NCI-H1436 treated with DMSO at 0.1 percent for 48 hours (cell line): Measurements from ENCODE around the gene LRRC59.

Experiments
- DNase-seq: peaks from one replicate; lab custom pipeline; 2025; lab: John Stamatoyannopoulos, UW

LRRC59 gene

GRCh38 chr17:50386510-50386909 is 10.8 kb downstream of the LRRC59 start:
- DNase-seq, result no peak

DNA sequence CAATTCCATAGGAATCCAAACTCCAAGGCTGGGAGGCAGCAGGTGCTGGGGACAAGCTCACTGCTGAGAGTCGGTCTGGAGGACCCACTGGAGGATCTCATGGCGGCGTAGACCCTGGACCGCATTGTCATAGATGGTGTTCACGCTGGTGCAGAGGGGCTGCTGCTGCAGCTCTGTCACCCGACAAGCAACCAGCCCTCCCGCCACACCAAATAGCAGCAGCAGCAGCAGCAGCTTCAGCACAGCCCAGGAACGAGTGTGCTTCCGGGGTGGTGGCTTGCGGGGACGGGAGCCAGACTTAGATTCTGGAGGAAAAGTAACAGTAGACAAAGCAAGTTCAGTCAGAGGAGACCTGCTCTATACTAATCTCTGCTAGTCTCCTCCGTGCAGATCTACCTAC is 14.4 kb downstream of the LRRC59 start:
- no peak for DNase-seq

- DNase-seq, result no peak
Measured at GRCh38 chr17:50381920-50382319, 15.4 kb downstream of the LRRC59 start.

DNA sequence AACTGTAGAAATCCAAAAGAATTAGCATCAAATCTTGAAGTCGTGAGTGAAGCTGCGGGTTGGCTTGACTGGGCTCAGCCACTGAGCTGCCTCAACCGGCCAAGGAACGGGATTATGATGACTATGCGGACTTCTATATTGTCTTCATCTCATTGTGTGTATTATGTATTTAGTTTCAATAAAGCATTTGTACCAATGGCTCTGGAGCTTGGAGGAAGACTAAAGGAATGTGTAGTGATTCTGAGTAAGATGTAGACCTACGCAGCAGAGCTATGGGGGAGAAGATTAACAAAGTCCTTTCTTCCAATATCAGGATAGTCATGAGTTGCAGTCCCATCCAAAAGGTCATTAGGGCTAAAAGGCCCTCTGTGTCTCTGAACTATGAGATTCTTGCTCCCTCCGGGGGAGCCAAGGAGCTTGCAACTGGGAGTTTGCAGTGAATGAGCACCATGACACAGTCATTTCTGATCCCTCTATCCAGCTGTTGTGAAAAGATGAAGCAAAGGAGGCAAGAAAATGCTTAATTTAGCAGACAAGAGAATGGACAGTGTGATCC is 16.0 kb downstream of the LRRC59 start:
- no peak for DNase-seq

GRCh38 chr17:50380369-50381259 is 16.7 kb downstream of the LRRC59 start:
- no peak for DNase-seq

DNA sequence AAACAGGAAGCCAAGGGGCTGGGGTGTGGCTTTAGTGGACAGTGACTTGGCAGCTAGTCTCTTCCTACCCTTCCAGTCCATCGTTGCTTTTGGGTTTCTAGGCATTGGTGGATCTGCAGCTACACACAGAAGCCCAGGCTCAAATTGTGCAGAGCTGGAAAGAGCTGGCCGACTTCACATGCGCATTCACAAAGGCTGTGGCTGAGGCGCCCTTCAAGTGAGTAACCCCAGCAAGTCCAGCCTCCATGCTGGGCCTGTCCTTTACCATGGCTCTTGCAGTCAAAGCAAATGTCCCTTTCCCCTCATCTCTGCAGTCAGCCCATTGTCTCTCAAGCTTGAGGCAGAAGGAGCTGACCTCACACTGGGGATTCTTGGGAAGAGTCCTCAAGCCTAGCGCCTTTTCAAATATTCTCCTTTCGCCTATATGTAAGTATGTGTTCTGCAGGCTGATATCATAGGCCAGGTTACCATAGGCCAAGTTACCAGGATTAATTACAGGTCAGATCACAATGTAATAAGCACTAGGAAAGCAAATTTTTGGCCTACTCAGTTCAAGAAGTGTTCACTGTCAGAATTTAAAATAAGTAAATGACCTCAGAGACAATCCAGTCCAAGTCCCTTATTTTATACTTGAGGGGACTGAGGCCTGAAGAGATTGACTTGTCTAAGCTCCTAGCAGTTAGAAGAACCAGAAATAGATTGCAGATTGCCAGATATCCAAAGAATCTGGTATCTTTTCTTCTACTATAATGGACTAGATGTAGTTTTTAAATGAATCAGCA is 17.8 kb downstream of the LRRC59 start:
- no peak for DNase-seq

- no peak for DNase-seq
Measured at GRCh38 chr17:50375858-50376538, 21.3 kb downstream of the LRRC59 start.

GRCh38 chr17:50373705-50374104 is 23.6 kb downstream of the LRRC59 start:
- no peak for DNase-seq

- DNase-seq, result peak; percentile 86
Measured at GRCh38 chr17:50372758-50373556, 24.4 kb downstream of the LRRC59 start, which contains the start of the genes EME1 and MRPL27. Gene EME1, plus strand, starts transcription at chr17:50373229. Its CDS starts 1,980 bp downstream, at chr17:50375209. Gene MRPL27, minus strand, starts transcription at chr17:50373184. Its CDS starts 14 bp downstream, at chr17:50373170.

GRCh38 chr17:50372222-50372757 is 25.0 kb downstream of the LRRC59 start:
- DNase-seq, result no peak

GRCh38 chr17:50371526-50371925 is 25.8 kb downstream of the LRRC59 start:
- no peak for DNase-seq

- DNase-seq, result no peak
Measured at GRCh38 chr17:50370052-50370451, 27.3 kb downstream of the LRRC59 start.

- no peak for DNase-seq
Measured at GRCh38 chr17:50367401-50367800, 29.9 kb downstream of the LRRC59 start.

DNA sequence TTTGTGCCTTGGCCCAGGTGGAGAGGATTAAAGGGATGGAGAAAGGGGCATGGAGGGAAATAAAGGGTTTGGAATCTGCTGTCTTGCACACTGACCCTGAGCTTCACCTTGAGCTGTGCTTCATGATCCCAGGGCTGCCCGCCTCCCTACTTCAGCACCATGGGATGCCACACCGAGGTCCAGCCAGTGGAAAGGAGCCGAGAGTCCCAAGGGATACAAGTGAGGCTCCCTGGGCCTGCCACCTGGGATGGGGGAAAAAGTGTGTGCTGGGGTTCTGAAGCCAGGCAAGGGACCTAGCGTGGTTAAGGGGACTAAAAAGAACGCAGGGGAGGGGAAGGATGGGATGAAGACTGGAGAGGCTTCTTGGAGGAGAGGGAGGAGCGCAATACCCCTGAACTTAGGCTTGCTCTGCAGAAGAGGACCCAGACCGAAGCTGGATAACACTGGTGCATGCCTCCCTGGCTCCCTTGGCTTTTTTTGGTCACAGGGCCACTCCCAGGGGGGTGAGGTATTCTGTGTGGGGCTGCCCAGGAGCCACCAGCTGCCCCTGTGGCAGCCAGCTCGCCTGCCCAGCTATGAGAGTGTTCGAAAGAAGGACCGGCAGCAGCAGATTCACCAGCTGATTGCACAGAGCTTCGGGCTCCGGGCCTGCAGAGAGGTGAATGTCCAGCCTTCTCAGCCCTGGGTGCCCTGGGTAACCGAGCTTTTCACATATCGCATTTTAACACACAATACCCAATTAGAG is 31.5 kb downstream of the LRRC59 start:
- no peak for DNase-seq

DNA sequence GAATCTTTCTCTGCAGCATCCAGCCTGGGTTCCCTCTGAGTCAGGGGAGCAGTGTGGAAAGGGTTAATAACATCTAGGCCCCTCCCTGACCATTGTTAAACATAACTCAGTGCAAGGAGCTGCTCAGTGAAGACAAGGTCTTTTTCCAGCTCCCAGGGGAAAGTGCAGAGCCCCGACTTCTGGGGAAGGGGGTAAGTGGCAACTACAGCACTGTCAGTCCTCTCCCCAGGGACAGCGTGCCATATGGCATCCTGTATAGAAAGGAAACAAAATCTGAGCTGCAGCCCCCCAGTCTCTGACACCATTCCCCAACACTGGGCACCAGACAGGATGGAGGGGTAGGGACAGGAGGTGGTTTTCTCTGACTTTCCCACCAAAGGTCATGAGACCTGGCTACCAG is 32.2 kb downstream of the LRRC59 start:
- DNase-seq, result no peak

GRCh38 chr17:50364715-50365114 is 32.6 kb downstream of the LRRC59 start:
- DNase-seq, result no peak

- DNase-seq, result no peak
Measured at GRCh38 chr17:50364061-50364458, 33.3 kb downstream of the LRRC59 start.

DNA sequence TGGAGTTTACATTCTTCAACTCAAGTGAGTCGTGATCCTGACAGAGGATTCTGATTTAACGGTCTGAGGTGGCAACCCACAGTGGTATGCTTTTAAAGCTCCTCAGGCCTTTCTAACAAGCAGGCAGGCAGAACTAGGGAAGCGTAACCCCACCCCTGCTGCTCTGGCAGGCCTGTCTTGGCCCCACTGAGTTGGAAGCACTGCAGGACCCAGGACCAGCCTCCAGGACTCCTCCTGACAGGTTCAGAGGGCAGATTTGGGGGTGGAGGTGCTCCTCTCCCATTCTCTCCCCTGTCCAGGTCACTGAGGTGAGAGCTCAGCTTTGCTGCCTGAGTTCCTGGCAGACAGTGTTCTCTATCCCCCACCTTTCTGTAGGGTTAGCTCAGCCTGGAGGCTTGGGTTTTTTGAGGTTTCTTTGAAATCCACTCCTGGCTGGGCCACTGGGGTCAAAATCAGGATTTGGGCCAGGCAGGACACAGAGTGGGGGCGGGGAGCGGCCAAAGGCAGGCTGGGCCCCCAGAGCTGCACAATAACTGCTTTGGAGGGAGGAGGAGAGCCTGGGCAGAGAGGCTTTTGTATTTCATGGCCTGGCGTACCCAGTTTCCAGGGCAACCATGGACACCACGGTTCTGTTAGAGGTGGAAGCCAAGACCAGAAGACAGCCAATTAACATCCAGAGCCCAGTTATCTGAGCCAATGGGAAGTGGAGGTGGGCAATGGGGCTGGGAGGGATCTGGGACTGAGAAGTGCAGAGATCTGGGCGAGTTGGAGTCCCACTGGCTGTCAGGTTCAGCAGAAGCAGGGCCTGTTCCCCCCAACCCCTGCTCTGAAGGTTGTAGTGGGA is 33.9 kb downstream of the LRRC59 start:
- no peak for DNase-seq

- no peak for DNase-seq
Measured at GRCh38 chr17:50362661-50363060, 34.7 kb downstream of the LRRC59 start.
